GM18873 (cell line): ENCODE measurements around the gene ESR2.

Source experiments
- ATAC-seq: cut with Tn5 transposase; IDR thresholded peaks from one replicate; pipeline ENCODE4 v1.9.1; 2021; ENCODE audit warnings: mild to moderate bottlenecking, moderate library complexity, moderate number of reproducible peaks; ENCODE audit not compliant: unreplicated experiment, low FRiP score

The ESR2 gene

GRCh38 chr14:64272019-64272418 is 22.2 kb downstream of the ESR2 start:
- ATAC-seq: no peak

- no peak for ATAC-seq
Measured at GRCh38 chr14:64266239-64266638, 27.9 kb downstream of the ESR2 start.

- ATAC-seq: no peak
Measured at GRCh38 chr14:64265222-64265621, 28.9 kb downstream of the ESR2 start.

GRCh38 chr14:64260418-64260817 is 33.8 kb downstream of the ESR2 start:
- no peak for ATAC-seq

GRCh38 chr14:64255756-64256155 is 38.4 kb downstream of the ESR2 start:
- no peak for ATAC-seq

GRCh38 chr14:64253672-64254071 is 40.5 kb downstream of the ESR2 start:
- ATAC-seq: no peak

GRCh38 chr14:64249363-64249762 is 44.8 kb downstream of the ESR2 start:
- no peak for ATAC-seq

GRCh38 chr14:64248689-64249088 is 45.5 kb downstream of the ESR2 start:
- no peak for ATAC-seq

- ATAC-seq: no peak
Measured at GRCh38 chr14:64247195-64247594, 47.0 kb downstream of the ESR2 start.

- ATAC-seq: no peak
Measured at GRCh38 chr14:64246688-64247087, 47.5 kb downstream of the ESR2 start.

GRCh38 chr14:64245491-64245890 is 48.7 kb downstream of the ESR2 start:
- ATAC-seq: no peak

GRCh38 chr14:64244279-64244678 is 49.9 kb downstream of the ESR2 start:
- no peak for ATAC-seq

- ATAC-seq: no peak
Measured at GRCh38 chr14:64238631-64239030, 55.5 kb downstream of the ESR2 start.

GRCh38 chr14:64238049-64238448 is 56.1 kb downstream of the ESR2 start:
- ATAC-seq: no peak

GRCh38 chr14:64235652-64236640 is 58.2 kb downstream of the ESR2 start:
- ATAC-seq: peak; percentile 60

GRCh38 chr14:64234877-64235651 is 59.1 kb downstream of the ESR2 start:
- ATAC-seq: no peak

- ATAC-seq: no peak
Measured at GRCh38 chr14:64233531-64234190, 60.5 kb downstream of the ESR2 start.

- ATAC-seq: no peak
Measured at GRCh38 chr14:64232944-64233343, 61.2 kb downstream of the ESR2 start.

- peak; percentile 37 for ATAC-seq
Measured at GRCh38 chr14:64232095-64232838, 61.9 kb downstream of the ESR2 start.

- ATAC-seq: no peak
Measured at GRCh38 chr14:64229489-64229888, 64.7 kb downstream of the ESR2 start.
